KMS-11 (cell line): ENCODE results near the gene DUS3L.

ENCODE experiments used
- H2AFZ ChIP-seq: fragments of 200-600 bp; sonication (generic); 2 replicates; pipeline ENCODE4 v1.6.1; 2016; ENCODE audit warnings: antibody characterized with exemption, mixed run types, low read depth
- H3K27ac ChIP-seq: fragments of 200-600 bp; sonication (generic); 2 replicates; pipeline ENCODE4 v1.6.1; 2016; ENCODE audit warnings: mild to moderate bottlenecking, mixed run types
- H3K27me3 ChIP-seq: fragments of 200-600 bp; sonication (generic); 2 replicates; pipeline ENCODE4 v1.6.1; 2017; ENCODE audit warnings: mild to moderate bottlenecking, low read depth, mixed run types, moderate library complexity; ENCODE audit not compliant: insufficient read depth
- H3K36me3 ChIP-seq: fragments of 200-600 bp; sonication (generic); 2 replicates; pipeline ENCODE4 v1.6.1; 2017; ENCODE audit warnings: mild to moderate bottlenecking, mixed run types; ENCODE audit not compliant: insufficient read depth
- H3K4me1 ChIP-seq: fragments of 200-600 bp; sonication (generic); 2 replicates; pipeline ENCODE4 v1.6.1; 2016; ENCODE audit warnings: mild to moderate bottlenecking, low read depth, mixed run types; ENCODE audit not compliant: poor library complexity, severe bottlenecking
- H3K4me2 ChIP-seq: fragments of 200-600 bp; sonication (generic); 2 replicates; pipeline ENCODE4 v1.7.0; 2016; ENCODE audit warnings: mild to moderate bottlenecking, mixed run types
- H3K4me3 ChIP-seq: fragments of 200-600 bp; sonication (generic); IDR thresholded peaks from 2 replicates; pipeline ENCODE4 v1.6.1; 2017; ENCODE audit warnings: low read depth, low read length, mixed read lengths; ENCODE audit not compliant: insufficient read depth
- H3K79me2 ChIP-seq: fragments of 200-600 bp; sonication (generic); 2 replicates; pipeline ENCODE4 v1.6.1; 2016; ENCODE audit warnings: low read depth, mixed run types; ENCODE audit not compliant: insufficient read depth
- H3K9ac ChIP-seq: fragments of 200-600 bp; sonication (generic); 2 replicates; pipeline ENCODE4 v1.6.1; 2016; ENCODE audit warnings: mild to moderate bottlenecking, mixed run types
- H4K20me1 ChIP-seq: fragments of 200-600 bp; sonication (generic); 2 replicates; pipeline ENCODE4 v1.6.1; 2016; ENCODE audit warnings: mild to moderate bottlenecking, mixed run types; ENCODE audit not compliant: insufficient read depth
- TF ChIP-seq, protein P1 (sequence below): fragments of 200-600 bp; sonication (generic); conservative IDR thresholded peaks from 2 replicates; pipeline ENCODE4 v1.6.1; 2017; ENCODE audit warnings: low read depth, mild to moderate bottlenecking, antibody characterized with exemption, low read length, moderate library complexity, mixed read lengths

Gene DUS3L

DNA sequence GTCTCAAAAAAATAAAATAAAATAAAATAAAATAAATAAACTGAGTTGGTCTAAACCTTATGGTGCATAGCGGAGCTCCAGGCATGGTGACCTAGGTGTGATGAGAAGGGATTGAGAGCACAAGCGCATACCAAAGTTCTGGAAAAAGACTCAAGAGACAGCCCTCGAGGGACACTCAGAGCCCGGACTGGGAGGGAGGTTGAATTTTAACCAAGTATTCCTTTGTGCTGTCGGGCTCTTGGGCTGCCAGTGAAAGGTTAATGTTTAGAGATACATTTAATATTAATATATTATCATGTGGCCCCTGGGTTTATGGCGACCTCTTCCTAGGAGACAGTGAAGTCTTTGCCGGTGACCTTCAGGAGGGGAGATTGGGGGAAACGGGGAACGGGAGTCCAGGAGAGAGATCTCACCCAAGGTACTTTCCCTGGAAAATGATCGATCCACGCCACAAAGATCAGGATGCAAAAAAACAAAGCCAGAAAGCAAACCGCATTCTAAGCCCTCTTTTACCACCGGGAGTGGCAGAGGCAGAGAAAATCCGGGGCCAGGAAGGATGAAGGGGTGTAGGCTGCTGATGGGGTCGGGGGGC lies 46.9 kb upstream of the DUS3L start:
- Histone ChIP-seq H4K20me1 (no peaks in the 10 kb centered on the region), H3K4me1 (no peaks in the 10 kb centered on the region), H3K9ac (no peak overlapping the region), H3K36me3 (no peaks in the 10 kb centered on the region), H2AFZ (no peak overlapping the region), H3K27me3 (peaks cover 29% of the 10 kb centered on the region; the same call in 1 of the 2 replicates), H3K79me2 (no peaks in the 10 kb centered on the region), H3K4me3 (no peak overlapping the region), H3K27ac (no peak overlapping the region), H3K4me2 (no peak overlapping the region)
- TF ChIP-seq, protein P1, sequence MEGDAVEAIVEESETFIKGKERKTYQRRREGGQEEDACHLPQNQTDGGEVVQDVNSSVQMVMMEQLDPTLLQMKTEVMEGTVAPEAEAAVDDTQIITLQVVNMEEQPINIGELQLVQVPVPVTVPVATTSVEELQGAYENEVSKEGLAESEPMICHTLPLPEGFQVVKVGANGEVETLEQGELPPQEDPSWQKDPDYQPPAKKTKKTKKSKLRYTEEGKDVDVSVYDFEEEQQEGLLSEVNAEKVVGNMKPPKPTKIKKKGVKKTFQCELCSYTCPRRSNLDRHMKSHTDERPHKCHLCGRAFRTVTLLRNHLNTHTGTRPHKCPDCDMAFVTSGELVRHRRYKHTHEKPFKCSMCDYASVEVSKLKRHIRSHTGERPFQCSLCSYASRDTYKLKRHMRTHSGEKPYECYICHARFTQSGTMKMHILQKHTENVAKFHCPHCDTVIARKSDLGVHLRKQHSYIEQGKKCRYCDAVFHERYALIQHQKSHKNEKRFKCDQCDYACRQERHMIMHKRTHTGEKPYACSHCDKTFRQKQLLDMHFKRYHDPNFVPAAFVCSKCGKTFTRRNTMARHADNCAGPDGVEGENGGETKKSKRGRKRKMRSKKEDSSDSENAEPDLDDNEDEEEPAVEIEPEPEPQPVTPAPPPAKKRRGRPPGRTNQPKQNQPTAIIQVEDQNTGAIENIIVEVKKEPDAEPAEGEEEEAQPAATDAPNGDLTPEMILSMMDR: no peak

DNA sequence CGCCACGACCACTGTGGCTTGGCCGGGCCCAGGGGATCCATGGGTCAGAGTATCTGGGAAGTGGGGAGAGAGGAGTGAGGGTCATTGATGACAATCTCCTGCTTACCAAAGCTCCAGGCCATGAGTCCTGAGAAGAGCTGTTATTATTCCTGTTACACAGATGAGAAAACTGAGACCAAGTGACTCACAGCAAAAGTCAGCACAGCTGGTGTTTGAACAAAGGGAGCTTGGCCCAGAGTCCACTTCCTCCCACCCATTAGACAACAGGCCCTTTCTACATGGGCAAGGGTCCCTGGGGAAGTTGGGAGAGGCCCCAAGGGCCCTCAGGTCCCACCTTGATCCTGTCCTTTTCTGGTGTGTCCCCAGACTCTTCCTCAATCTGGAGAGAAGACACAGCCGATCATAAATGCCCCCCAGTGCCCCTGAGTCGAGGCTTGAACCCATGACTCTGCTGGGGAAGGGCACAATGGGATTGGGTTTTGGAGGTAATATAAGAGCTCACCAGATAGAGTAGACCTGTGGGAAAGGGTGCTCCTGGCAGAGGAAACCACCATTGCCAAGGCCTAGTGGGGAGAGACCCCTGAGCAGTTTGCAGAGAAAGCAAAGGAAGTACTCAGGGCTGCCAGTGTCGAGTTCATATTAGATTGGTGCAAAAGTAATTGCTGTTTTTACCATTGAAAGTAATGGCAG lies 41.7 kb upstream of the DUS3L start:
- H2AFZ ChIP-seq: no peak overlapping the region
- no peaks in the 10 kb centered on the region for H4K20me1 ChIP-seq
- H3K27ac ChIP-seq: no peak overlapping the region
- TF ChIP-seq, protein P1: no peak
- no peak overlapping the region for H3K9ac ChIP-seq
- no peaks in the 10 kb centered on the region for H3K79me2 ChIP-seq
- H3K4me2 ChIP-seq: no peak overlapping the region
- H3K27me3 ChIP-seq: peaks cover 23% of the 10 kb centered on the region; the same call in 1 of the 2 replicates
- H3K4me1 ChIP-seq: no peaks in the 10 kb centered on the region
- no peaks in the 10 kb centered on the region for H3K36me3 ChIP-seq
- H3K4me3 ChIP-seq: no peak overlapping the region

DNA sequence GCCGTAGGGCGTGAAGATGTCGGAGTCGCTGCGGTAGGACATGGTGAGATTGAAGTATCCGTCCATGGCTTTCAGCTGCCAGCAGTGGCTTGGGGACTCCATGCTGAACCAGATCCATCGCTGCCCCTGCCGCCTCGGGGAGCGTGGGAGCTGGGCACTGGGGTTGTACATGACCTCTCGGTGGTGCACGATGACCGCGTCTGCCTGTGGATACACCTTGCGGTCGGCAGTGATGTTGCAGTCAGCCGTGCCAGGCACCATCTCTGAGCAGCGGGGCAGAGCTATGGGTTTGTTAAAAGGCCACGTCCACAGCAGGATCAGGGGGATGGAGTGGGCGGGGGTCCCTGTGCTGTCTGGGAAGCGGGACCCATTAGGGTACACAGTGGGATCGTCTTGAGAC lies 41.1 kb upstream of the DUS3L start:
- TF ChIP-seq, protein P1: no peak
- Histone ChIP-seq H3K36me3 (no peaks in the 10 kb centered on the region), H3K27ac (no peak overlapping the region), H4K20me1 (no peaks in the 10 kb centered on the region), H3K4me2 (no peak overlapping the region), H3K27me3 (peaks cover 19% of the 10 kb centered on the region; the same call in 1 of the 2 replicates), H3K79me2 (no peaks in the 10 kb centered on the region), H3K4me3 (no peak overlapping the region), H3K9ac (no peak overlapping the region), H2AFZ (no peak overlapping the region), H3K4me1 (peaks cover 4% of the 10 kb centered on the region)

DNA sequence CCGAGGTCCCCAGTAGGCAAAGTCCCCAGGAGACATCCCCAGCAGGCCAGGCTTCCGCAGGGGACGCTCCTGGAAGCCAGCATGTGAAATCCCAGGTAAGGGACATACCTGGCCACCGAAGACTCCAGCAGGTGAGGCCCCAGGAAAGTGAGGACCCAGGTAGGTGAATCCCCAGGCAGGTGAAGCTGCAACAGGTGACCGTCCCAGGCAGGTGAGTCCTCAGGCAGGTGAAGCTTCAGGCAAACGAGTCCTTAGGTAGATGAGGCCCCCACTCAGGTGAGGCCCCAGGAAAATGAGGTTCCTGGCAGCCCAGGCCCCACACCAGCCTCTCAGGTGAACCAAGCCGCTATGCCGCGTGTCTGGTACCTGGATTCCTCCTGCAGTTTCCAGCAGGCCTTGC lies 40.2 kb upstream of the DUS3L start:
- no peak overlapping the region for H2AFZ ChIP-seq
- H3K36me3 ChIP-seq: no peaks in the 10 kb centered on the region
- H3K27me3 ChIP-seq: peaks cover 15% of the 10 kb centered on the region; the same call in 1 of the 2 replicates
- no peak overlapping the region for H3K9ac ChIP-seq
- H3K27ac ChIP-seq: no peak overlapping the region
- H3K79me2 ChIP-seq: no peaks in the 10 kb centered on the region
- TF ChIP-seq, protein P1: no peak
- H4K20me1 ChIP-seq: no peaks in the 10 kb centered on the region
- H3K4me2 ChIP-seq: no peak overlapping the region
- H3K4me1 ChIP-seq: peaks cover 13% of the 10 kb centered on the region
- no peak overlapping the region for H3K4me3 ChIP-seq
